OCI-LY1 (cell line): Measurements from ENCODE around the gene HPSE2.

Experiments used
- H2AFZ ChIP-seq: fragments of 200-600 bp; sonication (generic), shearing (Covaris generic); 2 replicates; pipeline ENCODE4 v1.6.0; 2014; ENCODE audit warnings: antibody characterized with exemption, mild to moderate bottlenecking, low read length
- H3F3A ChIP-seq: fragments of 200-600 bp; sonication (generic), shearing (Covaris generic); 2 replicates; pipeline ENCODE4 v1.6.0; 2014; ENCODE audit warnings: mild to moderate bottlenecking, antibody characterized with exemption, low read length, moderate library complexity; ENCODE audit not compliant: insufficient read depth
- H3K27ac ChIP-seq: fragments of 200-600 bp; sonication (generic); 2 replicates; pipeline ENCODE4 v1.5.1; 2014; ENCODE audit warnings: low read length, mixed run types, mild to moderate bottlenecking, low read depth; ENCODE audit not compliant: poor library complexity, severe bottlenecking
- H3K27me3 ChIP-seq: fragments of 200-600 bp; sonication (generic); 2 replicates; pipeline ENCODE4 v1.6.0; 2014; ENCODE audit warnings: antibody characterized with exemption, mild to moderate bottlenecking, low read length, moderate library complexity; ENCODE audit not compliant: insufficient read depth
- H3K36me3 ChIP-seq: fragments of 200-600 bp; sonication (generic); 2 replicates; pipeline ENCODE4 v1.6.1; 2014; ENCODE audit warnings: mild to moderate bottlenecking, antibody characterized with exemption, low read length, moderate library complexity, mixed read lengths; ENCODE audit not compliant: insufficient read depth
- H3K4me1 ChIP-seq: fragments of 200-600 bp; sonication (generic); 2 replicates; pipeline ENCODE4 v1.5.1; 2014; ENCODE audit warnings: mild to moderate bottlenecking, low read length, moderate library complexity; ENCODE audit not compliant: insufficient read depth, severe bottlenecking
- H3K4me2 ChIP-seq: fragments of 200-600 bp; sonication (generic), shearing (Covaris generic); 2 replicates; pipeline ENCODE4 v1.6.1; 2014; ENCODE audit warnings: low read length
- H3K4me3 ChIP-seq: fragments of 200-600 bp; sonication (generic); 2 replicates; pipeline ENCODE4 v1.5.1; 2014; ENCODE audit warnings: low read length, low read depth, mild to moderate bottlenecking, mixed read lengths; ENCODE audit not compliant: poor library complexity, severe bottlenecking
- H3K79me2 ChIP-seq: fragments of 200-600 bp; shearing (Covaris generic); 2 replicates; pipeline ENCODE4 v1.6.1; 2016; ENCODE audit warnings: mixed run types, low read length, mixed read lengths; ENCODE audit not compliant: insufficient read depth
- H3K9ac ChIP-seq: fragments of 200-600 bp; sonication (generic), shearing (Covaris generic); 2 replicates; pipeline ENCODE4 v1.6.1; 2014; ENCODE audit warnings: mild to moderate bottlenecking, low read length, mixed read lengths
- H3K9me2 ChIP-seq: fragments of 200-600 bp; sonication (generic), shearing (Covaris generic); 2 replicates; pipeline ENCODE4 v1.6.1; 2014; ENCODE audit warnings: low read depth, mild to moderate bottlenecking, low read length, mixed read lengths
- H3K9me3 ChIP-seq: fragments of 200-600 bp; shearing (Covaris generic); 2 replicates; pipeline ENCODE4 v1.6.1; 2014; ENCODE audit warnings: low read length, mixed read lengths
- H4K20me1 ChIP-seq: fragments of 200-600 bp; sonication (generic), shearing (Covaris generic); 2 replicates; pipeline ENCODE4 v1.6.0; 2016; ENCODE audit warnings: mild to moderate bottlenecking, low read length; ENCODE audit not compliant: insufficient read depth
- CTCF ChIP-seq: fragments of 200-600 bp; sonication (generic), shearing (Covaris generic); IDR thresholded peaks from 2 replicates; pipeline ENCODE4 v1.5.1; 2017; ENCODE audit warnings: mild to moderate bottlenecking, antibody characterized with exemption, low read length, moderate library complexity, mixed read lengths
- EZH2 ChIP-seq: fragments of 200-600 bp; sonication (generic), shearing (Covaris generic); IDR thresholded peaks from 2 replicates; pipeline ENCODE4 v1.8.0; 2017; ENCODE audit warnings: borderline replicate concordance, mixed run types, mild to moderate bottlenecking, antibody characterized with exemption, low read length, moderate library complexity, mixed read lengths

HPSE2 gene

GRCh38 chr10:98414932-98415730 lies 820.5 kb downstream of the HPSE2 start, which contains the start of gene PYROXD2:
TSS of gene PYROXD2 (minus strand) at chr10:98415182. CDS start at chr10:98415135, 47 bp downstream.
- Histone ChIP-seq H4K20me1 (no peaks in the 10 kb centered on the region), H3K9me2 (no peaks in the 10 kb centered on the region), H3K4me1 (peaks cover 12% of the 10 kb centered on the region), H3K9ac (peak within 1 kb of the TSS; percentile 59; the same call in 1 of the 2 replicates), H3K9me3 (no peaks in the 10 kb centered on the region), H3F3A (no peaks in the 10 kb centered on the region), H3K79me2 (no peaks in the 10 kb centered on the region), H3K36me3 (no peaks in the 10 kb centered on the region), H3K4me3 (peak within 1 kb of the TSS; percentile 52), H3K27ac (no peak within 1 kb of the TSS), H3K27me3 (no peaks in the 10 kb centered on the region), H2AFZ (no peak within 1 kb of the TSS), H3K4me2 (peak within 1 kb of the TSS; percentile 49)
- TF ChIP-seq CTCF (no peak), EZH2 (no peak)

GRCh38 chr10:98414578-98414931 lies 821.1 kb downstream of the HPSE2 start:
- Histone ChIP-seq H3K27me3 (no peaks in the 10 kb centered on the region), H2AFZ (no peak overlapping the region), H3K4me1 (peaks cover 12% of the 10 kb centered on the region), H3F3A (no peaks in the 10 kb centered on the region), H3K27ac (no peak overlapping the region), H3K79me2 (no peaks in the 10 kb centered on the region), H3K9ac (peak overlapping the region; percentile 59; the same call in 1 of the 2 replicates), H3K4me3 (peak overlapping the region; percentile 52), H3K9me3 (no peaks in the 10 kb centered on the region), H3K36me3 (no peaks in the 10 kb centered on the region), H4K20me1 (no peaks in the 10 kb centered on the region), H3K9me2 (no peaks in the 10 kb centered on the region), H3K4me2 (peak overlapping the region; percentile 49)
- TF ChIP-seq EZH2, result no peak
- no peak for TF ChIP-seq CTCF

GRCh38 chr10:98411768-98412167 lies 823.9 kb downstream of the HPSE2 start:
- Histone ChIP-seq H3K36me3 (no peaks in the 10 kb centered on the region), H3K4me2 (no peak overlapping the region), H3F3A (no peaks in the 10 kb centered on the region), H3K9ac (no peak overlapping the region), H3K9me3 (no peaks in the 10 kb centered on the region), H3K27ac (no peak overlapping the region), H3K4me3 (no peak overlapping the region), H3K79me2 (no peaks in the 10 kb centered on the region), H3K4me1 (peaks cover 12% of the 10 kb centered on the region), H2AFZ (no peak overlapping the region), H3K27me3 (no peaks in the 10 kb centered on the region), H4K20me1 (no peaks in the 10 kb centered on the region), H3K9me2 (no peaks in the 10 kb centered on the region)
- no peak for TF ChIP-seq EZH2
- TF ChIP-seq CTCF, result no peak
